GM12891 (cell line): ENCODE measurements around the gene PDE8A.

ENCODE experiments used
- DNase-seq: peaks from one replicate; pipeline ENCODE4 v3.0.0; 2011; ENCODE audit warnings: low spot score; ENCODE audit not compliant: insufficient read length
- FAIRE-seq: peaks from 2 replicates; lab custom pipeline; 2011; peaks lifted over from hg19 to GRCh38; lab: Jason Lieb, UNC
- PAX5 ChIP-seq: IDR thresholded peaks from 2 replicates; pipeline ENCODE4 v1.6.1; 2011; ENCODE audit warnings: low read length, moderate library complexity, mild to moderate bottlenecking; ENCODE audit not compliant: insufficient read depth, severe bottlenecking
- POLR2A ChIP-seq: IDR thresholded peaks from 2 replicates; pipeline ENCODE4 v1.6.1; 2011; ENCODE audit warnings: low read depth, low read length, control low read depth
- POLR2AphosphoS5 ChIP-seq: IDR thresholded peaks from 2 replicates; pipeline ENCODE4 v1.6.1; 2011; ENCODE audit warnings: low read depth, low read length, control low read depth
- POU2F2 ChIP-seq: IDR thresholded peaks from 2 replicates; pipeline ENCODE4 v1.6.1; 2011; ENCODE audit warnings: low read depth, mild to moderate bottlenecking, control low read depth, low read length, moderate library complexity
- SPI1 ChIP-seq: IDR thresholded peaks from 2 replicates; pipeline ENCODE4 v1.6.1; 2011; ENCODE audit warnings: low read depth, low read length, control low read depth
- TAF1 ChIP-seq: IDR thresholded peaks from 2 replicates; pipeline ENCODE4 v1.6.1; 2011; ENCODE audit warnings: low read depth, low read length, control low read depth

The PDE8A gene

GRCh38 chr15:85044251-85044853 lies 62.7 kb downstream of the PDE8A start:
- TF ChIP-seq POLR2A, result no peak
- no peak for TF ChIP-seq POU2F2
- TF ChIP-seq TAF1, result no peak
- no peak for TF ChIP-seq SPI1
- no peak for TF ChIP-seq PAX5
- no peak for TF ChIP-seq POLR2AphosphoS5
- FAIRE-seq (peak; percentile 91), DNase-seq (no peak)

DNA sequence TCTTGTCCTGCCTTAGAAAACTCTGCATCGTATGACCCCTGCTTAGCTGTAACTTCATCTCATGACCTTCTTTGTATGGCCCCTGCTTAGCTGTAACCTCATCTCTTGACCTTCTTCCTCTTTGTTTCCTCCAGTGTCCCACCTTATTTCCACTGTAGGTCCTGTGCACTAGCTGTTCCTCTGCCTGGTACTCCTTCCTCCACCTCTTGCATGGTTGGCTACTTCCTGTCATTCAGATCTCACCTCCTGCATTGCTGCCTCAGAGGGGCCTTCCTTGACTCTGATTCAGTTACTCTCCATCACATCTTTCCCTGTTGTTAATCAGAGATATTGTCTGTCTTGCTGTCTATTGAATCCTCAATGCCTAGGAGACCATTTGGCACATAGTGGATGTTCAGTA lies 63.2 kb downstream of the PDE8A start:
- DNase-seq, result no peak
- FAIRE-seq, result peak; percentile 28
- TF ChIP-seq POLR2A (no peak), PAX5 (no peak), POLR2AphosphoS5 (no peak), TAF1 (no peak), SPI1 (no peak)

GRCh38 chr15:85045615-85046014 lies 64.0 kb downstream of the PDE8A start:
- DNase-seq (no peak), FAIRE-seq (no peak)
- TF ChIP-seq TAF1, result no peak

- DNase-seq (no peak), FAIRE-seq (no peak)
- no peak for TF ChIP-seq SPI1
- no peak for TF ChIP-seq POLR2A
- no peak for TF ChIP-seq PAX5
- TF ChIP-seq POU2F2, result no peak
- TF ChIP-seq POLR2AphosphoS5, result no peak
- no peak for TF ChIP-seq TAF1
These were observed 65.8 kb downstream of the PDE8A start for GRCh38 chr15:85047271-85047948.

DNA sequence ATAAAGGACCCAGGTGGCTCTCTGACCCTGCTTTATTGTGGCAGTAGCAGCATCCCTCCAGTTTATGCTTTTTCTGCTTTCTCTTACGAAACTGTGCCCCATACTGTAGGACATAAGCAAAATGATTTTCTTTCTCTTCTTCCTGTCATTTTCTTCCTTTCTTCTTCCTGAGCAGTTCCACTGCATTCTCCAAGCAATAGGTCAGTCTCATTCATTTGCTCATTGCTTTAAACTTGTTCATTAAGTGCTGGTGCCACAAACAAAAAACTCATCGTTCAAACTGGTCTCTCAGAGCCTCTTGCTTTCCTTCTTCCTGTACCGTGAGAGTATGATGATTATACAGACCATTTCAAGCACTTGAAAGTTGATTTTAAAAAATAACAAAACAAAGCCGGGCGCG lies 66.8 kb downstream of the PDE8A start:
- DNase-seq (no peak), FAIRE-seq (no peak)

GRCh38 chr15:85049805-85050204 lies 68.1 kb downstream of the PDE8A start:
- DNase-seq, result no peak
- TF ChIP-seq POLR2AphosphoS5 (no peak), PAX5 (no peak), TAF1 (no peak), POLR2A (no peak), SPI1 (no peak), POU2F2 (no peak)
- no peak for FAIRE-seq

More for the DNA sequence above, 66.8 kb downstream of the PDE8A start:
- no peak for TF ChIP-seq PAX5
- TF ChIP-seq POU2F2, result no peak
- TF ChIP-seq POLR2A, result no peak
- no peak for TF ChIP-seq SPI1
- no peak for TF ChIP-seq TAF1
- no peak for TF ChIP-seq POLR2AphosphoS5

DNA sequence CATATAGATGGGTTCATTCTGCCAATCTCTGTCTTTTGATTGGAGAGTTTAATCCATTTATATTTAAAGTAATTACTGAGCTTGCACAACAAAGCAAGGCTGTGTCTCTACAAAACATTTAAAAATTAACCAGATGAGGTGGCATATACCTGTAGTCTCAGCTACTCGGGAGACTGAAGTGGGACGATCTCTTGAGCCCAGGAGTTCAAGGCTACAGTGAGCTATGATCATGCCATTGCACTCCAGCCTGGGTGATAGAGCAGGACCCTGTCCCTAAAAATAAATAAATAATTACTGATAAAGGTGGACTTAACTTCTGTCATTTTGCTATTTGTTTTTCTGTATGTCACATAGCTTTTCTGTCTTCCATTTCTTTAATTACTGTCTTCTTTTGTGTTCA lies 78.1 kb downstream of the PDE8A start:
- FAIRE-seq (no peak), DNase-seq (no peak)
- no peak for TF ChIP-seq POU2F2
- TF ChIP-seq POLR2AphosphoS5, result no peak
- no peak for TF ChIP-seq TAF1
- TF ChIP-seq POLR2A, result no peak
- TF ChIP-seq PAX5, result no peak
- TF ChIP-seq SPI1, result no peak

GRCh38 chr15:85062560-85062959 lies 80.9 kb downstream of the PDE8A start:
- no peak for FAIRE-seq
- TF ChIP-seq POU2F2, result no peak
- TF ChIP-seq POLR2AphosphoS5, result no peak
- no peak for TF ChIP-seq PAX5
- no peak for TF ChIP-seq TAF1
- no peak for TF ChIP-seq SPI1
- TF ChIP-seq POLR2A, result no peak
- no peak for DNase-seq

GRCh38 chr15:85063088-85063487 lies 81.4 kb downstream of the PDE8A start:
- DNase-seq (no peak), FAIRE-seq (no peak)
- TF ChIP-seq POLR2AphosphoS5, result no peak
- TF ChIP-seq PAX5, result no peak
- no peak for TF ChIP-seq TAF1
- no peak for TF ChIP-seq POLR2A
- TF ChIP-seq POU2F2, result no peak
- no peak for TF ChIP-seq SPI1

DNA sequence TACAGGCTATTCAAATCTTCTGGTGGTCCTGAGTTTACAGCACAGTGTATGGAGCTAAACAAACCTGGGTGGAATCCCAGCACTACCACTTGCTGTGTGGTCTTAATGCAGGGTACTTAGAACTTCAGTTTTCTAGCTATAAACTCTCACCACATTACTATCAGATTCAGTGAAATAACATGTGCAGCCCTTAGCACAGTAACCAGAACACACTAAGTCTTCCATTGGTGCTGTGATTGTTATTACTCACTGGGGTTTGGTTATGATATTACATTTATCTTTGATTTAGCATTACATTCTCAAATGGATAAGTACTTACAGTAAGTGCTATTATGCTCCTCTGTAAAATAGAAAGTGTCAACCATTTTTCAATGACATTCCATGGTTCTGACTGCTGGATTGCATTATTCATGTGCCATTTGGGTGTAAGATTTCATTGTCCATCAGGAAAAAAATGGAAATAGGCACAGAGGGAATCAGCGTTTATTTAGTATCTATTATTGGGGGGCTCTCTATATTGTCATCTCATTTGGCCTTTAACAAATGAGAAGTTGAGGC lies 81.9 kb downstream of the PDE8A start:
- FAIRE-seq (no peak), DNase-seq (no peak)
- TF ChIP-seq PAX5 (no peak), SPI1 (no peak), TAF1 (no peak), POU2F2 (no peak), POLR2A (no peak), POLR2AphosphoS5 (no peak)

DNA sequence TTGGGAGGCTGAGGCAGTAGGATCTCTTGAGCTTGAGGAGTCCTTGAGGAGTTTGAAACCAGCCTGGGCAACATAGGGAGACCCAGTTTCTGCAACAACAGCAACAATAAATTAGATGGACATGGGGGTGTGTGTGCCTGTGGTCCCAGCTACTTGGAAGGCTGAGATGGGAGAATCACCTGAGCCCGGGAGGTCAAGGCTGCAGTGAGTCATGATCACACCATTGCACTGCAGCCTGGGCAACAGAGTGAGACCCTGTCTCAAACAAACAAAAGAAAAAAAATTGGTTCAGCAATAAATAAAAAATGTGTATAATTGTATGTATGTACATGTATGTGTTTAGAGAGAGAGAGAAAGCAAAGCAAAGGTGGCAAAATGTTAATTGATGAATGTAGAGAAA lies 83.1 kb downstream of the PDE8A start:
- TF ChIP-seq POU2F2 (no peak), TAF1 (no peak), POLR2AphosphoS5 (no peak), POLR2A (no peak), PAX5 (no peak), SPI1 (no peak)
- FAIRE-seq (no peak), DNase-seq (no peak)
